H54 (cell line): ENCODE results near the gene MAD1L1.
A peak's percentile ranks its signal among the peaks of the same experiment; 100 is the strongest.
"Not testable (repeated sequence)": the region's sequence is repeated elsewhere in the genome, so short reads cannot be mapped to it uniquely, and the experiment has no call there.

ENCODE experiments used
- DNase-seq: peaks from one replicate; pipeline ENCODE4 v3.0.0; 2011; ENCODE audit warnings: low spot score, mixed read lengths; ENCODE audit not compliant: insufficient read length
- FAIRE-seq: peaks from 3 replicates; lab custom pipeline; 2011; peaks lifted over from hg19 to GRCh38; lab: Jason Lieb, UNC
- POLR2A ChIP-seq: IDR thresholded peaks from 2 replicates; pipeline ENCODE4 v1.6.1; 2011; ENCODE audit warnings: low read depth, mild to moderate bottlenecking, low read length

MAD1L1 gene

DNA sequence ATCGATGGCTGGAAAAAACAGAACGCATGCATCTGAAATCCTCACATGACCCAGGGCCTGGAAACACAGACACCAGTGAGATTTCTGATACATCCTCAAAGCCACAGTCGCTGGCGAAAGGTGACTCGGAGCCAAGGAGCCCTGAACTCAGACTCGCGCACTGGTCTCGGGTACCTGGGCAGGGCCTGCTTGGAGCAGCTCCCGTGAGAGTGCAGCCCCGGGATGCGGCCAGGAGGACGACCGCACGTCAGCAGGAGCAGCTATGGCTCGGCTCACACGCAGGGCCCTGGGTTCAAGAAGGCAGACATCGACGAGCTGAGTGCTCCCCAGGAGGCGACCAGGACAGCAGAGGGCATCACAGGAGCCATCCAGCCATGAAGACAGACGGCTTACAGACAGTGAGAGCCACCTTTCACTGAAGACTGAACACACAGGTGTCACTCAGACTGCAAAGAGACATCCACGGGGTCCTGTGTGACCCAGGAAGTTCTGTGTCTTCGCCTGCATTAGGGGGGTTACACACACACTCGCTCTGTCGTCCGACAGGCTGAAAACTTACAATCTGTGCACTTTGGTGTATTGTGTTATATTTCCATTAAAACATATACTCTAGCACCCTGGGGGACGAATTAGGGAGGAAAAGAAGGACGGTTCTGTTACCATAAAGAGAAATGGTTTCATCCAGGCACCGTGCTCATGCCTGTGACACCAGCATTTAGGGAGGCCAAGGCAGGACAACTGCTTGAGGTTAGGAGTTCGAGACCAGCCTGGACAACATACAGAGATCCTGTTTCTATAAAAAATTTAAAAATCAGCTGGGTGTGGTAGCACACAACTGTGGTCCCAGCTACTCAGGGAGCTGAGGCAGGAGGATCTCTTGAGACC lies 227.7 kb downstream of the MAD1L1 start:
- FAIRE-seq (no peak), DNase-seq (no peak)
- no peak for TF ChIP-seq POLR2A

DNA sequence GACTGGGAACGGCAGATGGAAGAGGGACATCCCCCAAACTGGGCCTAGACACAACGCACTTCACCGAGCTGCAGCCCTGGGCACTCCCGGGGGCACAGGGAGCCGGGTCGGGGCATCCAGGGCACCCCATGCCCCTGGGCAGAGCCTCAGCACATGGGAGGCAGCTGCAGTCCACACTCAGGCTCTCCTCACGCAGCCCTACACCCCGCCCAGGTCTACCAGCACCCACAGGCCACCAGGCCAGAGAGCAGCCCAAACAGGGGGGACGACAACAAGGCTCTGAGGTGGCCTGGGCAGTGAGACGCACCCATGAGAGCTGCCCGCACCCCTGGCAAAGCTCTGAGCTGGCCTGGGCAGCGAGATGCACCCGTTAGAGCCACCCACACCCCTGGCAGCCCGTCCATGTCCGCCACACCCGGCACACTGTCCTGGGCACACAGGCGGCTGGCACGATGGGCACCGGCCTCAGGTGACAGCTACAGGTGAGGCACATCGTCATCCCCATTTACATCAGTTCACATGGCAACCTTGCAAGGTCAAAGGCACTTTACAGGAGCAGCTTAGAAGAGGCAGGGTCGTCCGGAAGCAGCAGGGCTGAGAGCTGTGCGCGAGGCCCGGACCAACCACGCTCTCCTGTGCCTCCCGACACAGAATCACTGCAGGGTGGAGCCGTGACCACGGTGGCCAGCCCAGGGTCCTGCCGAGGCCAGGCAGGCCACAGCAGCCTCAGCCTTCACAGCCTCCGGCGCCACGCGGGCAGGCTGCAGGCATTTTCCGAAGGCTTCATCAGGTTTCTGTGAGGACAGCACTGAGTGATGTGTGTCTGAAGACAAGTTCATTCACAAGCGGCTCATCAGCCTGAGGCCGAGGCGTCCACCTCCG lies 228.6 kb downstream of the MAD1L1 start:
- no peak for TF ChIP-seq POLR2A
- DNase-seq (no peak), FAIRE-seq (no peak)

DNA sequence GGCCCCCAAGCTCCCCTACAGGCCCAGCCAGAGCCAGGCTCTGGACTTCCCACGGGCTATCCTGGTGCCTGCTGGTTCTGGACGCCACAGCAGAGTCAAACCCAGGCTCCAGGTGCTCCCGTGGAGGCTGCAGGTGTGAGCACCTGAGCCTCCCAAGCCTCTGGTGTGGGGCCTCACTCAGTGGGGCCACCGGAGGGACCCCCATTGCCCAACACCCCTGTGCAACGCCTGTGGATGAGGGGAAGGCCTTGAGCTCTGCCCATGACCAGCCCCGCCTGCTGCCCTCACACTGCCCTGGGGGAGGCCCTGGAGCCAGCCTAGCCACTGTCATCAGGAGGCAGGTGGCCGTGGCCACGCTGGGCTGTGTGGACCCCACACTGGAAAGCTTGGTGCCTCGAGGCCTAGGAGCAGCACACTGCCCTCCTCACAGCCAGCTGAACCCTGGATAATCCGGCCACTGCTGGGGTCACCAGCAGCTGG lies 229.3 kb downstream of the MAD1L1 start:
- no peak for FAIRE-seq
- TF ChIP-seq POLR2A: no peak

DNA sequence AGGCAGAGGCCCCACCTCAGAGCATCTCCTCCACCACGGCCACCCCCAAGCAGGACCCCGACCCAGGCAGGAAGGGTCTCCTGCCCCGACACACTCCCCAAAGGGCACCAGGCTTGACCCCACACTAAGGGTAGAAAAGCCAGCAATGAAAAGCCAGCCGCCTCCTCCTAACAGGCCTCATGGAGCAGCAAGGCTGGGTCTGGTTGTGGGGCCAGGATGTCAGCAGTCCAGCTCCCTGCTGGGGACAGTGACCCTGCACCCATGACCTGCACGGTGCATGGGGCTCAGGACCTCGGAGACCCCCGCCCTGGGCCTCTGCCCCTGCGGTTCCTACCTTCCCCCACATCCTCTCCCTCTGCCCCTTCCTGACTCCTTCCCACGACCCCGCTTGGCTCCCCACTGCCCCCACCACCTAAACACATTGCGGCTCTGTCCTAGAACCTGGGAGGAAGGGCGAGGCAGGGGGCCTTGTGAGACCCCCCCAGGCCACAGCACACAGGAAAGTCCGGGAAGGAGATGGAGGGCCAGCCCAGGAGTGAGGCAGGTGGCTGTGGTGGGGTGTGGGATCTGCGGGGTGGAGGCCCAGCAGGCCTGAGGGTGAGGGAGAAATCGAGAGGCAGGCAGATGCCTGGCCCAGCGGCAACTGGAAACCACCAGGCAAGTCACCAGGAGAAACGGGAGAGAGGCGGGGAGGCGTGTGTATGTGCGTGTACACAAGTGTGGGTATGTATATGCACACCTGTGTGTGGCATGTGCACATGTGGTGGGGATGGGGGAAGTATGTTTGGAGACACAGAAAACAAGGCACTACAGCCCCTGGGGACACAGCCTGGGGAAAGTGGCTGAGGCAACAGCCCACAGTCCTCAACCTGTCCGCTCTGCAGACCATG lies 229.9 kb downstream of the MAD1L1 start:
- TF ChIP-seq POLR2A: no peak
- DNase-seq: no peak
- FAIRE-seq: no peak

More for the DNA sequence above, 229.3 kb downstream of the MAD1L1 start:
- no peak for DNase-seq

DNA sequence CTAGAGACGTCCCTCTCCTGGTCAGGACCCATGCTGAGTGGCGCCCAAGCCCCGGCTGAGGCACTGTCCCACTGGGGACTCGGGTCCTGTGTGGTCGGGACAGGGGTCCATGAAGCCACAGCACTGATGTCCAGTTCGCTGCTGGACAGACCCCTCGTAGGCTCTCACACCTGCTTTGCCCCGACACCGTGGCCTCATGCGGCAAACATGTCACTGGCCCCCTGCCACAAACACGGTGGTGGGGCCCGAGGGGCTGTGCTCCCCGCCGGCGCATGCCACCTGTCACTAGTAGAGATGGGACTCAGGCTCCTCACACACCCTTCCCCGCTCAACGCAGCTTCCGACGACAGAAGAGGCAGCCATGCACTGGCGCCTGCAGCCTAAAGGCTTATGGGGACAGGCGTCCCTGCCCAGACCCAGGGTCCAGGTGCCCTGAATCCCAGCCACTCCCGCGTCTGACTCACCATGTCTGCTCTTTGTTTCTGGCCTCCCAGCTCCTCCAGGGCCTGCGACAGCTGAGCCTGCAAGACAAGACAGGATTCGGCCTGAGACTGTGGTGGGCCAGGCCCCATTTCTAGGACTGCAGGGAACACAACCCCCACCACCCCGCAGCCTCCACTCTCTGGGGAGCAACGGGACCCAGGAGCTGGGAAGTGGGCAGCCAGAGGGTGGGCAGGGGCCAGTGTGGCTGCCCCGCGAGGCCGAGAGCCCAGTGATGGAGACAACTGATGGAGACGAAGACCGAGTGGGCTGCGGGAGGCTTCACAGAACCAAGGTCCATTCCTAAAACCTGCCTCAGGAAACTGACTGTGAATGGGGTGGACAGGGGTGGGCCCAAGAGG lies 230.9 kb downstream of the MAD1L1 start:
- DNase-seq: peak; percentile 60
- FAIRE-seq: no peak
- TF ChIP-seq POLR2A: no peak

DNA sequence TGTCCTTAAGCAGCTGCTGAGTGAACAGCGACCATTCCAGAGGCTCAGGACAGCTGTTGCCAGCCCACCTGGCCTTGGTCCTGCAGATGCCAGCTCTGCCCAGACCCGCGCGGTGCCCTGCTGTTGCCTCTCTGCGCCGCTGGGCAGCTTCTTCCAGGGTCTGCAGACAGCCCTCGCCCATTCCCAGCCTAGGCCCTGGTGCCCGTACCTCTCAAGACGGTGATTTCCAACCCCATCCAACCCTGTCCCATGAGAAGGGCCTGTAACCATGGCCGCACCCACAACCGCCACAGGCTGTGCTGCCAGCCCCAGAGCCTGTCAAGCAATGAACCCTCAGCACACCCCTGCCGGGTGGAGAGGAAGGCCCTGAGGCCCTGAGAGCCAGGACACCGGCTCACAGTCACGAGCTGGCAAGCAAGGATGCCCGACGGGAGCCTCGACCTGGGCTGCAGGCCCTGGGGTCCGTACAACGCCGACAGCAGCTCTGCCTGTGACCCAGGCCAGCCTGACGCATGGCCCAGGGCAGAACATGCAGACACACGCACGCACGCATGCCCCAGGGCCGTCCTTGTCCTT lies 231.9 kb downstream of the MAD1L1 start:
- no peak for TF ChIP-seq POLR2A
- DNase-seq (no peak), FAIRE-seq (no peak)

DNA sequence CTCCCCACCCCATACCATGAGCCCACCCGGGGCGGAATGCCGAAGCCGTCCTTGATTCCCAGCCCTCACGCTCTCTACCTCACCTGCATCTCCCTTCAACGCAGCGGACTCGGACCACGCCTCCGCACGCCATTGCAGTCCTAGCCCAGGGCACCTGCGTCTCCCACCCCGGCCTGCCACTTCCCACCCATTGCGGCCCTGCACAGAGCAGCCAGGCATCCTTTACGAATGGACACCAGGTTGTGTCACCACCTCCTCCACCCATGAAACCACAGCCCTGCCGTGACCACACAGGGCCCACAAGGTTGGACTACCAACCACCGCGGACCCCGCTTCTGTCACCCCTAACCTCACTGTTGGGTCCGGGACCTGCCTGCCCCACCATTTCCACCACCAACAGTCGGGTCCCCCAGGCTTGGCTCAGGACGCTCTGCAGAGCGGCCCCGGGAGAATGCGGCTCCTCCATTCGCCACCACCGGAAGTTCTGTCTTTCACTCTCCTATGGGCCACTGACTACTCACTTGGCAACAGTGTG lies 232.5 kb downstream of the MAD1L1 start:
- DNase-seq: no peak
- no peak for TF ChIP-seq POLR2A
- no peak for FAIRE-seq

DNA sequence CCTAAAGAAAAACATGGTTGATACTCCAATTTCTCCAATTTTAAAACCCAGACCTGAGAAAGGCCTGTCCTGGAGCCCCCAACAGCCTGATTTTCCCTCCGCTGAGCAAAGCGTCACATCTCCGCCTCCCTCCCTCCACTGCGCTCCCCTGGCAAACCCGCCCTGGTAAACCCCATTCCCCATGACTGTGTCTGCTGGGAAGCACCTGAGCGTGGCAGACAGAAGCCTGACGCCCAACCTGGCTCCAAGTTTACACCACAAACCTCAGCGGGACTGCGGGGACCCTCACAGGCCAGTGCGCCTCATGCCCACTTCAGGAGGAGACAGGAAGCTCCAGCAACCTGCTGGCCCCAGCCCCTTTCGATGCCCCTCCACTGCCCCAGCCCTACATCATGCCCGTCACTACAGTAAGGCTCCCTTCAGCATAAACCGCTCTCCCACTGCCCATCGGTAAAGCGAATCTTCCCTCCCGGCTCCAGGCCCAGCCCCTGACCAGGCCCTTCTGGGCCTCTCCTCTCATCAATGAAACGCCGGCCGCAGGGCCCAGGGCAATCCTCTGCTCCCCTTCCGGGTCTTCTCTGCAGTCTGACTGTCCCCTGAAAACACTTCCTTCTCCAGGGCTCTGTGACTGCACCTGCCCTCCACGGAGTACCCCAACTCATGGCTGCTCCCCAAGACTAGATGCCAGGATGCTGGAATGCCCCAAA lies 233.3 kb downstream of the MAD1L1 start:
- TF ChIP-seq POLR2A: no peak
- DNase-seq (no peak), FAIRE-seq (no peak)

DNA sequence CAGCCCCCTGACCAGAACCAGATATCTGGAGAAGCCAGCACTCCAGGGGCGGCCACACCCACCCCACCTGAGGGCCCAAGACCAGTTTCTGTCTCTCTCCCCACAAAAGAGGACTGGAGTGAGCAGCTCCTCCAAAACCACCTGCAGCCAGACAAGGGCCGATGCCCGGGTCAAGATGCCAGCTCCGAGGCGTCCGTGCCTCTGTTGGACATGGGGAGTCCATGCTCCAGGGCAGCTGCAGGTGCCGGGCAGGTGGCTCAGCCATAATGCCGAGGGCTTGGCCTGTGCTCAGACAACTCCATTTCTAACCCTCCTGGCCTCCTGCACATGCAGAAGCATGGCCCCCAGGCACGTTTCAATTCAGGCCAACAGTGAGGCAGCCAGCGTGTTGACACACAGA lies 234.6 kb downstream of the MAD1L1 start:
- DNase-seq: no peak
- no peak for TF ChIP-seq POLR2A

DNA sequence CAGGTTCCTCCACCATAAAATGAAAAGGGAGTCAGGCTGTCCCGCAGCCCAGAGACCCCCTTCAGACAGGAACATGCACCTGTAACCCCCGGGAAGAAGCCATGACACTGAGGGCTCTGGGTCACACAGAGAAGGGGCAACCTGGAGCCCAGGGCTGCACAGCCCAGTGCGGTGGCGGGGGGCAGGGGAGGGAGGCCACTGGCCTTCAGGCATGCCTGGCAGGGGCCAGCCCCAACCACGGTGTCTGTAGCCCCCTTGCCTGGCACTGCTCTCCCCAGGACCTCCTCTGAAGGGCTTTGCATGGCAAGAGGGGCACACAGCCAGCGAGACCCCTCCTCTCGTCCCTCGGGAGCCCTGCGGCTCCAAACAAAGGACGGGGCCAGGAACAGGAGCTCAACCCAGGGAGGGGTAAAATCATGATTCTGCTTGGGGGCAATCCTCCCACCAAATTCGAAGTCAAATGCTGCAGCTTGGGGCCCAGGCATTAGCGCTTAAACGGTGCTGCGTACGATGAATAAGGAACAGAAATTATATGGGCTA lies 235.1 kb downstream of the MAD1L1 start:
- TF ChIP-seq POLR2A: no peak
- DNase-seq (no peak), FAIRE-seq (no peak)

More for the DNA sequence above, 234.6 kb downstream of the MAD1L1 start:
- FAIRE-seq: no peak

DNA sequence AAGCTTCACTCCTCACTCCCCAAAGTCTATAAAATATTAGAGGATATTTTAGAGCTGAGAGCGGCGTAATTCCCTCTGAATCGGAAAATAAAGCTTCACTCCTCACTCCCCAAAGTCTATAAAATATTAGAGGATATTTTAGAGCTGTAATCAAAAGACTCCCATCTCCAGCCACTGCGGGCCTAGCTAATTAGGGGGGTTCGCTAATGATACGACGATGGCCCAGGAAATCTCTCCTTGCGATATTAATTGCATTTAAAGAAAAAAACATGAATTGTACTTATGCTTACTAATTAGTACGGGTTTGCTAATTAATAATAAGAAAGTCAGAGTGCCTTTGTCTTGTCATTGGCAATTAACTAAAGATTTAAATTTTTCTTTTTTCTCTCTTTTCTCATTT lies 235.9 kb downstream of the MAD1L1 start:
- DNase-seq: no peak
- FAIRE-seq: no peak
- TF ChIP-seq POLR2A: no peak

DNA sequence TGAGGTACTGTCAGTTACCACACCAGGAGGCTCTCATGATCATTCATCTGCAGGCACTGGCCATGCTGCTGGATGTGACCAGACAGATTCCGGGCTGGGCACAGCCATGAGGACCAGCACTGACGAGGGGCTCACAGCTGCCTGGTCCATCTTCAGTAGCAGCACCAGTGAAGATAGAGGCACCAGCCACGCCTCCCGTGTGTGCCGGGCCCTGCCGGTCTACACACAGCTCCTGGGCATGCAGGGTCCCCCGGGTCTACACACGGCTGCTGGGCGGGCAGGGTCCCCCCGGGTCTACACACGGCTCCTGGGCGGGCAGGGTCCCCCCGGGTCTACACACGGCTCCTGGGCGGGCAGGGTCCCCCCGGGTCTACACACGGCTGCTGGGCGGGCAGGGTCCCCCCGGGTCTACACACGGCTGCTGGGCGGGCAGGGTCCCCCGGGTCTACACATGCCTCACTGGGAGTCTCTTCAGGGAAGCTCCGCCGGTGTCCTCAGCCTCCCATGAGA lies 236.8 kb downstream of the MAD1L1 start:
- not testable (repeated sequence) for FAIRE-seq, DNase-seq
